Measurements from ENCODE around the gene SPG7. TPM values are rescaled to one million over a fixed set of nuclear protein-coding genes. Genes with fewer than 3 reads are reported as not detected.

Gene SPG7
- total RNA-seq, 1 donor from 2014 or later, result 73.2 TPM

DNA sequence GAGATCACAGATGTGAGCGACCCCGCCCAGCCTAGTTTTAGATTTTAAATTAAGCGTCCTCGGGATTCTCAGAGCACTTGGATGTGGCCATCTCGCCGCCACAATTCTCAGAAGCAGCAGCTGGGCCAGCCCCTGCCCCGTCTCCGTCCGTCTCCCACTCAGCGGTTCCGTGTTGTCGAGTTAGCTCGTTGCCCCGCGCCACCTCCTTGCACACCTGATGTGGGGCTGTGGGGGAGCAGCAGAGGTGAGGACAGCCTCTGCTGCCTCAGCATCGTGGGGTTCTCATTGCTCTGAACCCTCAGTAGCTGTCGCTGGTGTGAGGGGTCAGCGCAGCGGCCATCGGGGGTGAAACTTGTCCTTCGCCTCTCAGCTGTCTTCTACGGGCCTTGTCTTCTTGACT is 44.1 kb downstream of the SPG7 start:
- DNase-seq (ENCODE audit: low read depth) (no peak), FAIRE-seq (no peak)
- TF ChIP-seq, protein P1, sequence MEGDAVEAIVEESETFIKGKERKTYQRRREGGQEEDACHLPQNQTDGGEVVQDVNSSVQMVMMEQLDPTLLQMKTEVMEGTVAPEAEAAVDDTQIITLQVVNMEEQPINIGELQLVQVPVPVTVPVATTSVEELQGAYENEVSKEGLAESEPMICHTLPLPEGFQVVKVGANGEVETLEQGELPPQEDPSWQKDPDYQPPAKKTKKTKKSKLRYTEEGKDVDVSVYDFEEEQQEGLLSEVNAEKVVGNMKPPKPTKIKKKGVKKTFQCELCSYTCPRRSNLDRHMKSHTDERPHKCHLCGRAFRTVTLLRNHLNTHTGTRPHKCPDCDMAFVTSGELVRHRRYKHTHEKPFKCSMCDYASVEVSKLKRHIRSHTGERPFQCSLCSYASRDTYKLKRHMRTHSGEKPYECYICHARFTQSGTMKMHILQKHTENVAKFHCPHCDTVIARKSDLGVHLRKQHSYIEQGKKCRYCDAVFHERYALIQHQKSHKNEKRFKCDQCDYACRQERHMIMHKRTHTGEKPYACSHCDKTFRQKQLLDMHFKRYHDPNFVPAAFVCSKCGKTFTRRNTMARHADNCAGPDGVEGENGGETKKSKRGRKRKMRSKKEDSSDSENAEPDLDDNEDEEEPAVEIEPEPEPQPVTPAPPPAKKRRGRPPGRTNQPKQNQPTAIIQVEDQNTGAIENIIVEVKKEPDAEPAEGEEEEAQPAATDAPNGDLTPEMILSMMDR (IDR thresholded peaks at IDR 0.05; ENCODE audit: insufficient read depth, low read length, severe bottlenecking), result no peak
- Histone ChIP-seq H3K4me3 (ENCODE audit: low read depth, low read length) (no peak overlapping the region), H3K36me3 (ENCODE audit: control insufficient read depth, insufficient read depth, low read length) (peaks cover 26% of the 10 kb centered on the region), H3K27me3 (ENCODE audit: control insufficient read depth, insufficient read depth, low read length) (no peaks in the 10 kb centered on the region)

DNA sequence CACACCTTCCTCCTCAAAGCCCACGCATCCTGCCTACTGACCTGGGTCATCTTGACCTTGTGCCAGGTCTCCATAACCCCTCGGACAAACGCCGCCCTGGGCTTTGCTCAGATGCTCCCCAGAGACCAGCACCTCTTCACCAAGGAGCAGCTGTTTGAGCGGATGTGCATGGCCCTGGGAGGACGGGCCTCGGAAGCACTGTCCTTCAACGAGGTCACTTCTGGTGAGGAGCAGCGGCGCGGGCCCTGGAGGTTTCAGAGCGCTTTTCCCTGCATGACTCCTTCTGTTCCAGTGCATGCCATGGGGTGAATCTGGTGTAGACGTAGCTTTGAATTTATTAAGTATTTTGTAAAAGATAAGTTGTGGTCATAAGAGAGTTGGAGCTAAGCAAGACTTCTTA is 44.7 kb downstream of the SPG7 start:
- no peaks in the 10 kb centered on the region for H3K27me3 ChIP-seq (ENCODE audit: control insufficient read depth, insufficient read depth, low read length)
- FAIRE-seq, result no peak
- peaks cover 23% of the 10 kb centered on the region for H3K36me3 ChIP-seq (ENCODE audit: control insufficient read depth, insufficient read depth, low read length)
- DNase-seq (ENCODE audit: low read depth), result no peak
- no peak overlapping the region for H3K4me3 ChIP-seq (ENCODE audit: low read depth, low read length)
- TF ChIP-seq, protein P1 (IDR thresholded peaks at IDR 0.05; ENCODE audit: insufficient read depth, low read length, severe bottlenecking), result no peak

DNA sequence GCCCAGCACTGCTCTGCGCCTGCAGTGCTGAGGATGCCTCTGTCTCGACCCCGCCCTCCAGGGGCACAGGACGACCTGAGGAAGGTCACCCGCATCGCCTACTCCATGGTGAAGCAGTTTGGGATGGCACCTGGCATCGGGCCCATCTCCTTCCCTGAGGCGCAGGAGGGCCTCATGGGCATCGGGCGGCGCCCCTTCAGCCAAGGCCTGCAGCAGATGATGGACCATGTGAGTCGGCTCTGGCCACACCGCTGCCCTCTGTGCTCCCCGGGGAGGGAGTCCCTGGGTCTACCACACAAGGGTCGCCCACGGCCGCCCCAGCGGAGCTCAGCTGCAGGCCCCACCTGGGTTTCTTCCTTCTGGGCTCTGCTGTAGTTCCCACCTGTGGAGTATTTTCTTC is 45.5 kb downstream of the SPG7 start:
- no peak for FAIRE-seq
- no peak overlapping the region for H3K4me3 ChIP-seq (ENCODE audit: low read depth, low read length)
- no peaks in the 10 kb centered on the region for H3K27me3 ChIP-seq (ENCODE audit: control insufficient read depth, insufficient read depth, low read length)
- TF ChIP-seq, protein P1 (IDR thresholded peaks at IDR 0.05; ENCODE audit: insufficient read depth, low read length, severe bottlenecking), result no peak
- no peak for DNase-seq (ENCODE audit: low read depth)
- peaks cover 19% of the 10 kb centered on the region for H3K36me3 ChIP-seq (ENCODE audit: control insufficient read depth, insufficient read depth, low read length)

DNA sequence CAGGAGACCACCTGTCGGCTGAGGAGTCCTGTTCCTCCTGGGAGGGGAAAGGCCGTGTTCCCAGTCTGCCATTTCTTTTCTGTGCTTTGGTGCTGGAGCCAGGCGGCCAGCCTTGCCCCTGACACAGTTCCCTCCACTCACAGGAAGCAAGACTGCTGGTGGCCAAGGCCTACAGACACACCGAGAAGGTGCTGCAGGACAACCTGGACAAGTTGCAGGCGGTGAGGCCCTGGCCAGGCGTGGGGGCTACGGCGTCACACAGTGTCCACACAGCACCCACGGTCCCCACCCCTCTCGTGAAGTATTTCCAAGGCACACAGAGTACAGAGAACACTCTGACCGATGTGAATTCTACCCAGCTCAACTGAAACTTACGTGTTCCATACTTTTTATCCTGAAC is 46.1 kb downstream of the SPG7 start:
- FAIRE-seq, result peak; percentile 40
- DNase-seq (ENCODE audit: low read depth), result no peak
- no peak overlapping the region for H3K4me3 ChIP-seq (ENCODE audit: low read depth, low read length)
- H3K27me3 ChIP-seq (ENCODE audit: control insufficient read depth, insufficient read depth, low read length), result no peaks in the 10 kb centered on the region
- TF ChIP-seq, protein P1 (IDR thresholded peaks at IDR 0.05; ENCODE audit: insufficient read depth, low read length, severe bottlenecking), result no peak
- H3K36me3 ChIP-seq (ENCODE audit: control insufficient read depth, insufficient read depth, low read length), result peaks cover 14% of the 10 kb centered on the region

DNA sequence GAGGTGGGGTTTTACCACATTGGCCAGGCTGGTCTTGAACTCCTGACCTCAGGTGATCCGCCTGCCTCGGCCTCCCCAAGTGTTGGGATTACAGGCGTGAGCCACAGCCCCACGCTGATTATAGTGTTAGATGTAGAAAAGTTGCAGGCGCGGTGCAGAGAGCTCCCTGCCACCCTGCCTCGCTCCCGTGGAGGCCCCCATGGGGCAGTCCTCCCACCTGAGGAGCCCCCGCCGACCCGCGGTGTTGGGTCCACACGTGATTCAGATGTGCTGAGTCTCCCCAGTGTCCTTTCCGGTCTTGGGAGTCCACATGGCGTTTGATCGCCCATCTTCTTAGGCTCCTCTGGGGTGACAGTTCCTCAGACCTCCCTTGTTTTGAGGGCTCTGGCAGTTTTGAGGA is 47.1 kb downstream of the SPG7 start:
- no peaks in the 10 kb centered on the region for H3K27me3 ChIP-seq (ENCODE audit: control insufficient read depth, insufficient read depth, low read length)
- FAIRE-seq, result no peak
- TF ChIP-seq, protein P1 (IDR thresholded peaks at IDR 0.05; ENCODE audit: insufficient read depth, low read length, severe bottlenecking), result no peak
- no peak overlapping the region for H3K4me3 ChIP-seq (ENCODE audit: low read depth, low read length)
- DNase-seq (ENCODE audit: low read depth), result no peak
- peaks cover 12% of the 10 kb centered on the region for H3K36me3 ChIP-seq (ENCODE audit: control insufficient read depth, insufficient read depth, low read length)

DNA sequence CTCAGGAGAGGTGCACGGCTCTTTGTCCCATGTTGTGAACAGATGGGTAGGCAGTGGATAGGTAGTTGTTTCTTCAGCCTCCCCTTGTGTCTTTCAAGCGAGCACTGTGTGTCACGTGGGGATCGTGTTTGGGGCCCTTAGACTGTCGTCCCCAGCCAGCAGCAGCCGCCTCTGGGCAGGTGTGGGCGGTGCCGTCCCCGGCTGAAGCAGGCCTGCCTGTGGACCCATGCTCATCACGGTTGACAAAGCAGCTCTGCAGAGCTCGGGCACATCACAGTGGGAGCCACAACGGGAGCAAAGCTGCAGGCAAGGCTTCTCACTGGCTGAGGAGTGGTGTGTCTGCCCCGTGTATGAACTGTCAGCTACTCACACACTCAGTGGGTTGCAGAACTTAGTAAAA is 47.6 kb downstream of the SPG7 start:
- TF ChIP-seq, protein P1 (IDR thresholded peaks at IDR 0.05; ENCODE audit: insufficient read depth, low read length, severe bottlenecking), result no peak
- Histone ChIP-seq H3K27me3 (ENCODE audit: control insufficient read depth, insufficient read depth, low read length) (no peaks in the 10 kb centered on the region), H3K36me3 (ENCODE audit: control insufficient read depth, insufficient read depth, low read length) (peaks cover 11% of the 10 kb centered on the region), H3K4me3 (ENCODE audit: low read depth, low read length) (no peak overlapping the region)
- DNase-seq (ENCODE audit: low read depth) (no peak), FAIRE-seq (no peak)

Measured in bronchial epithelial cell (primary cell).